Renal cortical epithelial cell (primary cell): ENCODE data around the gene VPS52. TPM values are rescaled to one million over a fixed set of nuclear protein-coding genes. Genes with fewer than 3 reads are reported as not detected.
"Not testable (repeated sequence)": the region's sequence is repeated elsewhere in the genome, so short reads cannot be mapped to it uniquely, and the experiment has no call there.

Experiments used
- DNase-seq: peaks from one replicate; pipeline ENCODE4 v3.0.0-alpha.2; 2011; ENCODE audit warnings: low read depth
- total RNA-seq: library from RNA; depleted of rRNA; stranded (reverse); fragments of >200 nt; gene quantifications from 2 replicates; pipeline ENCODE4 v1.2.3, GENCODE V29; 2014

The VPS52 gene
- total RNA-seq, 1 donor from 2014 or later, result 40.4 TPM

- DNase-seq, result peak; percentile 95
Observed at GRCh38 chr6:33249732-33250630, 21.7 kb downstream of the VPS52 start.

- DNase-seq, result peak; percentile 98
Observed at GRCh38 chr6:33248932-33249731, 22.5 kb downstream of the VPS52 start.

GRCh38 chr6:33248643-33248931 is 23.1 kb downstream of the VPS52 start:
- no peak for DNase-seq

- DNase-seq, result peak; percentile 62
Observed at GRCh38 chr6:33247977-33248642, 23.6 kb downstream of the VPS52 start.

- no peak for DNase-seq
Observed at GRCh38 chr6:33243476-33243875, 28.2 kb downstream of the VPS52 start.

- no peak for DNase-seq
Observed at GRCh38 chr6:33241968-33242367, 29.7 kb downstream of the VPS52 start.

GRCh38 chr6:33237741-33238140 is 33.9 kb downstream of the VPS52 start:
- no peak for DNase-seq

GRCh38 chr6:33236852-33237251 is 34.8 kb downstream of the VPS52 start:
- DNase-seq, result no peak

GRCh38 chr6:33236328-33236727 is 35.3 kb downstream of the VPS52 start:
- DNase-seq, result no peak

GRCh38 chr6:33235221-33235634 is 36.4 kb downstream of the VPS52 start:
- no peak for DNase-seq

GRCh38 chr6:33226503-33227120 is 45.1 kb downstream of the VPS52 start:
- not testable (repeated sequence) for DNase-seq

- no peak for DNase-seq
Observed at GRCh38 chr6:33217681-33218080, 54.0 kb downstream of the VPS52 start.

- no peak for DNase-seq
Observed at GRCh38 chr6:33217246-33217645, 54.4 kb downstream of the VPS52 start.

- no peak for DNase-seq
Observed at GRCh38 chr6:33216117-33216649, 55.5 kb downstream of the VPS52 start.

GRCh38 chr6:33215271-33216116 is 56.2 kb downstream of the VPS52 start:
- no peak for DNase-seq

GRCh38 chr6:33213989-33214335 is 57.7 kb downstream of the VPS52 start:
- DNase-seq, result no peak

- DNase-seq, result no peak
Observed at GRCh38 chr6:33213166-33213988, 58.3 kb downstream of the VPS52 start.

- DNase-seq, result no peak
Observed at GRCh38 chr6:33212857-33213165, 58.9 kb downstream of the VPS52 start.

GRCh38 chr6:33211666-33212422 is 59.8 kb downstream of the VPS52 start:
- DNase-seq, result no peak
